ENCODE data around the gene OSBPL6. TPM values are rescaled to one million over a fixed set of nuclear protein-coding genes. Genes with fewer than 3 reads are reported as not detected.

Gene OSBPL6
- total RNA-seq, 1 experiment from 2014 or later, result 4.6 TPM

DNA sequence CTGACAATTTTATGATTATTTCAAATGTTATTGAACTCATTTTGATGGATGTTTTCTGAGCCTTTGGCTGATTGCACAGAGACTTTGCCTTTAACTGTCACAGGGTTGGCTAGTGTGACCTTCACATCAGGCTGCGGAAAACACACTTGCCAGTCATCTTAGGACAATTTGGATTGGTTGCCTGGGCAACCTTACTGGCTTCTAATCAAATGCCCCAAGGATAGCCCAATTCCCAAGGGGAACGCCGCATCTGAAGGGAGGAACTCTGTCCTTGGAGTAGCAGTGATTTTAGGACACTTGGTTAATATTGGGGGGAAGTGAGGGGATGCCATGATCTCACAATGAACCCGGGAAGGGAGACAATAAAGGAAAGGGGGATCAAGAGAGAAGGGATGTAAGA is 29.5 kb downstream of the OSBPL6 start:
- H2AFZ ChIP-seq (ENCODE audit: low read length), result no peak overlapping the region
- Mint-ChIP-seq H3K36me3 (ENCODE audit: insufficient read depth in 1 of 3, low read depth in 3 of 3) (peaks cover 0 to 7% (median 2%) of the 10 kb centered on the region in 3 experiments; a peak in 3 of 7 replicates), H3K27me3 (ENCODE audit: low read depth) (peaks cover 49% of the 10 kb centered on the region), H3K27ac (no peak overlapping the region), H3K4me1 (peaks cover 38 to 40% of the 10 kb centered on the region in 2 experiments), H3K9me3 (peaks cover 2 to 3% of the 10 kb centered on the region in 2 experiments), H3K4me3 (no peak overlapping the region)
- TF ChIP-seq, protein P1, sequence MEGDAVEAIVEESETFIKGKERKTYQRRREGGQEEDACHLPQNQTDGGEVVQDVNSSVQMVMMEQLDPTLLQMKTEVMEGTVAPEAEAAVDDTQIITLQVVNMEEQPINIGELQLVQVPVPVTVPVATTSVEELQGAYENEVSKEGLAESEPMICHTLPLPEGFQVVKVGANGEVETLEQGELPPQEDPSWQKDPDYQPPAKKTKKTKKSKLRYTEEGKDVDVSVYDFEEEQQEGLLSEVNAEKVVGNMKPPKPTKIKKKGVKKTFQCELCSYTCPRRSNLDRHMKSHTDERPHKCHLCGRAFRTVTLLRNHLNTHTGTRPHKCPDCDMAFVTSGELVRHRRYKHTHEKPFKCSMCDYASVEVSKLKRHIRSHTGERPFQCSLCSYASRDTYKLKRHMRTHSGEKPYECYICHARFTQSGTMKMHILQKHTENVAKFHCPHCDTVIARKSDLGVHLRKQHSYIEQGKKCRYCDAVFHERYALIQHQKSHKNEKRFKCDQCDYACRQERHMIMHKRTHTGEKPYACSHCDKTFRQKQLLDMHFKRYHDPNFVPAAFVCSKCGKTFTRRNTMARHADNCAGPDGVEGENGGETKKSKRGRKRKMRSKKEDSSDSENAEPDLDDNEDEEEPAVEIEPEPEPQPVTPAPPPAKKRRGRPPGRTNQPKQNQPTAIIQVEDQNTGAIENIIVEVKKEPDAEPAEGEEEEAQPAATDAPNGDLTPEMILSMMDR (conservative IDR thresholded peaks at IDR 0.05), result no peak
- no peak overlapping the region for H3K4ac ChIP-seq (ENCODE audit: low read depth, low read length)
- no peak overlapping the region for H3K14ac ChIP-seq (ENCODE audit: insufficient read depth, low read length)
- H2BK20ac ChIP-seq (ENCODE audit: low read depth, low read length, poor library complexity, severe bottlenecking), result no peak overlapping the region
- H2BK15ac ChIP-seq (ENCODE audit: low read depth, low read length), result no peak overlapping the region
- no peak overlapping the region for H3K9ac ChIP-seq (ENCODE audit: extremely low read depth, insufficient read length, low read length)
- H4K91ac ChIP-seq (ENCODE audit: insufficient read length, low read depth, low read length), result no peak overlapping the region
- no peak overlapping the region for H3K23ac ChIP-seq (ENCODE audit: insufficient read length, low read depth, low read length)
- H4K5ac ChIP-seq (ENCODE audit: insufficient read length, low read depth, low read length), result no peak overlapping the region
- H3K4me2 ChIP-seq (ENCODE audit: insufficient read depth, insufficient read length, low read length), result no peak overlapping the region
- no CpG with 5 or more reads among the region's 4 CpGs for WGBS (ENCODE audit: extremely low coverage, insufficient read length, low lambda C conversion rate)
- H4K8ac ChIP-seq (replicated peaks; ENCODE audit: insufficient read length, low read depth, low read length), result no peak overlapping the region
- no peaks in the 10 kb centered on the region for H4K20me1 ChIP-seq (ENCODE audit: control insufficient read depth, insufficient read depth, insufficient read length)
- no peak overlapping the region for H2BK12ac ChIP-seq (ENCODE audit: insufficient read length, low read depth, low read length)
- H2BK120ac ChIP-seq (ENCODE audit: low read depth, low read length, poor library complexity, severe bottlenecking), result no peak overlapping the region
- peaks cover 6% of the 10 kb centered on the region for H3K4me1 ChIP-seq (ENCODE audit: insufficient read depth, low read length)
- H3T11ph ChIP-seq (ENCODE audit: low read length), result no peak overlapping the region
- no peak overlapping the region for H2AK5ac ChIP-seq (ENCODE audit: insufficient read length, low read length)
- no peak overlapping the region for H3K56ac ChIP-seq (ENCODE audit: insufficient read length, low read depth, low read length)
- no peaks in the 10 kb centered on the region for H3K23me2 ChIP-seq (ENCODE audit: insufficient read length, low read depth, low read length, poor library complexity, severe bottlenecking)
- no peak for DNase-seq
- no peak overlapping the region for H3K18ac ChIP-seq (ENCODE audit: insufficient read length, low read depth, low read length)
- no peak overlapping the region for H2BK5ac ChIP-seq (ENCODE audit: insufficient read length, low read length)
- no peaks in the 10 kb centered on the region for H3K9me3 ChIP-seq (ENCODE audit: control insufficient read depth, low read depth, low read length)
- H3K79me2 ChIP-seq (ENCODE audit: insufficient read depth, low read length), result no peaks in the 10 kb centered on the region
- peaks cover 9% of the 10 kb centered on the region; the same call in 1 of the 2 replicates for H3K27me3 ChIP-seq (ENCODE audit: insufficient read depth, low read length)
- H3K79me1 ChIP-seq (ENCODE audit: insufficient read depth, low read depth, low read length, poor library complexity, severe bottlenecking), result no peaks in the 10 kb centered on the region
- H3K27ac ChIP-seq (ENCODE audit: insufficient read length, low read depth, low read length), result no peak overlapping the region

Data from H9 (cell line).